K562 (cell line): ENCODE measurements around the gene PNPLA8. TPM values are rescaled to one million over a fixed set of nuclear protein-coding genes. Genes with fewer than 3 reads are reported as not detected.

ENCODE experiments used
- ATAC-seq: fragments of 200-7000 bp; cut with Tn5 transposase; 3 replicates; pipeline ENCODE4 v1.9.1; 2020; ENCODE audit warnings: moderate library complexity
- BruUV-seq: library from RNA; stranded (reverse); fragments of 400-500 nt; replicated peaks from 2 replicates; lab custom pipeline; 2021; lab: Mats Ljungman, UMichigan
- CTCF ChIA-PET: fragments of 300-600 bp; formaldehyde crosslinking; extraction: SDS; loops from one replicate; lab custom pipeline; 2021; ENCODE audit warnings: low intra/inter-chr PET ratio; lab: Yijun Ruan, JAX
- POLR2A ChIA-PET: fragments of 300-600, 350-650 bp; sonication (Branson Sonifier 250); formaldehyde crosslinking; extraction: SDS; loops from one replicate; lab custom pipeline; 2021; ENCODE audit warnings: antibody characterized with exemption, inconsistent platforms; lab: Yijun Ruan, JAX
- DNase-seq, 4 experiments: peaks; one replicate each; pipeline versions ENCODE4 v3.0.0 to v3.0.0-alpha.2; 2011 to 2018; ENCODE audit warnings: low spot score in 3 of 4, mixed read lengths in 3 of 4; ENCODE audit errors: extremely low read depth in 1 of 4
- FAIRE-seq: peaks from 2 replicates; lab custom pipeline; 2011; peaks lifted over from hg19 to GRCh38; lab: Jason Lieb, UNC
- H2AFZ ChIP-seq: 2 replicates; pipeline ENCODE4 v1.6.0; 2011; ENCODE audit warnings: low read depth, low read length, control low read depth, inconsistent platforms
- H3K27ac ChIP-seq: fragments of 200-600 bp; 3 replicates; pipeline ENCODE4 v1.8.0; 2011; ENCODE audit warnings: low read depth, mild to moderate bottlenecking, control low read depth, inconsistent platforms, low read length, moderate library complexity, mixed read lengths; ENCODE audit errors: extremely low read depth
- H3K27me3 ChIP-seq, 2 experiments: fragments of 300-600 bp in 1 of 2; 2 replicates in 1 of 2; 3 replicates in 1 of 2; pipeline versions ENCODE4 v1.6.0 to v1.8.0; 2011; ENCODE audit warnings: inconsistent platforms in 2 of 2, low read length in 2 of 2, mild to moderate bottlenecking in 1 of 2, mixed read lengths in 1 of 2, moderate library complexity in 1 of 2; ENCODE audit not compliant: control insufficient read depth in 2 of 2, insufficient read depth in 2 of 2
- H3K36me3 ChIP-seq: fragments of 300-600 bp; 3 replicates; pipeline ENCODE4 v1.8.0; 2011; ENCODE audit warnings: mild to moderate bottlenecking, low read length, inconsistent platforms; ENCODE audit not compliant: control insufficient read depth, insufficient read depth
- H3K4me1 ChIP-seq, 2 experiments: fragments of 200-600 bp in 1 of 2; replicated peaks in 1 of 2; 2 replicates in 1 of 2; 3 replicates in 1 of 2; pipeline versions ENCODE4 v1.5.1 to v1.8.0; 2011; ENCODE audit warnings: inconsistent platforms in 2 of 2, low read length in 2 of 2, mild to moderate bottlenecking in 1 of 2, mixed read lengths in 1 of 2, moderate library complexity in 1 of 2; ENCODE audit not compliant: control insufficient read depth in 2 of 2, insufficient read depth in 2 of 2
- H3K4me2 ChIP-seq: 2 replicates; pipeline ENCODE4 v1.6.1; 2011; ENCODE audit warnings: low read length, control low read depth, inconsistent platforms, mixed read lengths; ENCODE audit not compliant: insufficient read depth
- H3K4me3 ChIP-seq: fragments of 200-600 bp; sonication (generic), shearing (Covaris generic); 2 replicates; pipeline ENCODE4 v1.5.1; 2016; ENCODE audit warnings: control low read depth, inconsistent platforms
- H3K79me2 ChIP-seq: fragments of 200-600 bp; 3 replicates; pipeline ENCODE4 v1.8.0; 2011; ENCODE audit warnings: low read length, inconsistent platforms; ENCODE audit not compliant: control insufficient read depth, insufficient read depth
- H3K9ac ChIP-seq, 2 experiments: 2 replicates each; pipeline versions ENCODE4 v1.6.0 to v1.6.1; 2011; ENCODE audit warnings: low read depth in 2 of 2, low read length in 2 of 2, control low read depth in 1 of 2, inconsistent platforms in 1 of 2, mild to moderate bottlenecking in 1 of 2, mixed read lengths in 1 of 2; ENCODE audit not compliant: insufficient read depth in 1 of 2
- H3K9me1 ChIP-seq: one replicate; pipeline ENCODE4 v1.6.0; 2011; ENCODE audit warnings: inconsistent platforms, mild to moderate bottlenecking, low read length, moderate library complexity; ENCODE audit not compliant: control insufficient read depth, insufficient read depth
- H3K9me3 ChIP-seq: replicated peaks from 2 replicates; pipeline ENCODE4 v1.5.1; 2011; ENCODE audit warnings: low read depth, low read length, inconsistent platforms; ENCODE audit not compliant: control insufficient read depth, insufficient read depth
- H4K20me1 ChIP-seq: replicated peaks from 2 replicates; pipeline ENCODE4 v1.6.1; 2011; ENCODE audit warnings: low read length, inconsistent platforms, mixed read lengths; ENCODE audit not compliant: control insufficient read depth, insufficient read depth
- MIER1 ChIP-seq: fragments of 450-650 bp; IDR thresholded peaks from 2 replicates; pipeline ENCODE4 v1.6.1; 2016; ENCODE audit warnings: antibody characterized with exemption, mild to moderate bottlenecking, low read depth
- NFIC ChIP-seq: fragments of 450-650 bp; IDR thresholded peaks from 2 replicates; pipeline ENCODE4 v1.6.1; 2017; ENCODE audit warnings: mild to moderate bottlenecking, inconsistent platforms
- NR4A1 ChIP-seq, 2 experiments: fragments of 250-450 bp in 1 of 2; fragments of 450-650 bp in 1 of 2; sonication (Bioruptor Pico) in 1 of 2; IDR thresholded peaks; 2 replicates each; pipeline versions ENCODE4 v1.4.0 to v1.6.1; 2016 to 2020; ENCODE audit warnings: mild to moderate bottlenecking in 2 of 2, missing compliant biosample characterization in 1 of 2, missing genetic modification characterization in 1 of 2, moderate library complexity in 1 of 2
- WGBS: fragments of 100-300 bp; shearing (Covaris generic); methylation state at CpG from one replicate; pipeline ENCODE4 v1.1.6; 2016; ENCODE audit warnings: low coverage, mixed read lengths; ENCODE audit not compliant: insufficient coverage; ENCODE audit errors: missing lambda C conversion rate; 5-methylcytosine and 5-hydroxymethylcytosine counted together
- in situ Hi-C: fragments of 300-500 bp; cut with MboI; formaldehyde crosslinking; loops from 4 replicates; pipeline ENCODE4 v1.15.0; 2018; ENCODE audit warnings: inconsistent platforms, mixed read lengths
- intact Hi-C: fragments of 100-400 bp; cut with micrococcal nuclease; formaldehyde crosslinking; loops from 2 replicates; pipeline ENCODE4 v1.14.2; 2022
- polyA plus RNA-seq, 8 experiments: library from polyadenylated mRNA; depleted of rRNA in 4 of 8; stranded (reverse) in 5 of 8; unstranded in 3 of 8; fragments of >200 nt; fragmentation: Nextera tagmentation in 2 of 8; fragmentation: Illumina TruSeq in 1 of 8; extraction: Ambion mirVana in 2 of 8; extraction: Trizol in 1 of 8; gene quantifications; 2 replicates each; pipeline versions ENCODE4 v1.2.1 to v1.2.3, GENCODE V29; 2011 to 2014; ENCODE audit warnings: inconsistent platforms in 1 of 8, missing spikeins in 1 of 8
- total RNA-seq, 7 experiments: library from RNA; depleted of rRNA in 6 of 7; stranded (reverse); fragments of >200 nt in 6 of 7; fragmentation: Illumina TruSeq in 2 of 7; extraction: Trizol in 2 of 7; gene quantifications; 2 replicates each; pipeline versions ENCODE4 v1.2.1 to v1.2.3, GENCODE V29; 2011 to 2021; ENCODE audit warnings: low replicate concordance in 1 of 7
- TF ChIP-seq, protein P1 (sequence below): sonication (generic); formaldehyde crosslinking; IDR thresholded peaks from 2 replicates; pipeline ENCODE4 v1.8.0; 2022; ENCODE audit warnings: missing genetic modification reagents, mild to moderate bottlenecking, borderline replicate concordance
- TF ChIP-seq, protein P2 (sequence below): sonication (generic); formaldehyde crosslinking; IDR thresholded peaks from 2 replicates; pipeline ENCODE4 v1.8.0; 2022; ENCODE audit warnings: mild to moderate bottlenecking, missing genetic modification reagents, borderline replicate concordance
- TF ChIP-seq, protein P3 (sequence below), 2 experiments: fragments of 450-650 bp in 1 of 2; IDR thresholded peaks; 2 replicates each; pipeline ENCODE4 v1.6.1; 2011 to 2017; ENCODE audit warnings: low read depth in 2 of 2, antibody characterized with exemption in 1 of 2, borderline replicate concordance in 1 of 2, low read length in 1 of 2, mild to moderate bottlenecking in 1 of 2, mixed read lengths in 1 of 2; ENCODE audit not compliant: control insufficient read depth in 1 of 2

Gene PNPLA8
- total and polyA plus RNA-seq, 9 of the 15 experiments (the other 6 are each of a cell fraction or from before 2014, with no cell fraction given): 12.8 to 27.6 (median 16.3) TPM

DNA sequence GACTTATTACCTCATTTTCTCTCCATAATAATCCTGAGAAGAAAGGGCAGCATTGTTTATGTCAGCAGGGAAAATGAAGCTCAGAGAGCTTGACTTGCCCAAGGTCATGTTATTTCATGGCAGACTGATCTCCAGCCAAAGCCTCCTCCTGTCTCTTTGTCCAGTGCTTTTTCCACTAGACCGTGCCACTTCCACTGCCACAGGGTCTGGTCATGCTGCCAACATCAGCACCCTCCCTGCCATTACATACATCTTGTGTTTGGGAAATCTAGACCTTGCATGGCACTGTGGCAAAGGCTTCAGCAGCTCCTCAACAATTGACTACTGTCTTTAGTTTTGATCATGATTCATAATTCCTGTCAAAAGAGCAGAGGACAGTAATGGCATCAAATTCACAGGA is 94.8 kb downstream of the PNPLA8 start:
- POLR2A ChIA-PET: interaction anchor here (1.0 to 1.8 kb wide), 4 partner anchors 9 to 18 kb away, joined by 3 to 5 read pairs (median 4); no protein-coding TSS in a partner anchor
- H3K9me3 ChIP-seq: no peaks in the 10 kb centered on the region
- no peaks in the 10 kb centered on the region for H3K79me2 ChIP-seq
- TF ChIP-seq NFIC (no peak), MIER1 (no peak), NR4A1 (CRISPR knock-in tag; IDR thresholded peaks at IDR 0.05) (no peak), NR4A1 (tag; IDR thresholded peaks at IDR 0.05) (no peak)
- TF ChIP-seq, protein P1, sequence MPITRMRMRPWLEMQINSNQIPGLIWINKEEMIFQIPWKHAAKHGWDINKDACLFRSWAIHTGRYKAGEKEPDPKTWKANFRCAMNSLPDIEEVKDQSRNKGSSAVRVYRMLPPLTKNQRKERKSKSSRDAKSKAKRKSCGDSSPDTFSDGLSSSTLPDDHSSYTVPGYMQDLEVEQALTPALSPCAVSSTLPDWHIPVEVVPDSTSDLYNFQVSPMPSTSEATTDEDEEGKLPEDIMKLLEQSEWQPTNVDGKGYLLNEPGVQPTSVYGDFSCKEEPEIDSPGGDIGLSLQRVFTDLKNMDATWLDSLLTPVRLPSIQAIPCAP (CRISPR knock-in tag): no peak
- TF ChIP-seq, protein P2, sequence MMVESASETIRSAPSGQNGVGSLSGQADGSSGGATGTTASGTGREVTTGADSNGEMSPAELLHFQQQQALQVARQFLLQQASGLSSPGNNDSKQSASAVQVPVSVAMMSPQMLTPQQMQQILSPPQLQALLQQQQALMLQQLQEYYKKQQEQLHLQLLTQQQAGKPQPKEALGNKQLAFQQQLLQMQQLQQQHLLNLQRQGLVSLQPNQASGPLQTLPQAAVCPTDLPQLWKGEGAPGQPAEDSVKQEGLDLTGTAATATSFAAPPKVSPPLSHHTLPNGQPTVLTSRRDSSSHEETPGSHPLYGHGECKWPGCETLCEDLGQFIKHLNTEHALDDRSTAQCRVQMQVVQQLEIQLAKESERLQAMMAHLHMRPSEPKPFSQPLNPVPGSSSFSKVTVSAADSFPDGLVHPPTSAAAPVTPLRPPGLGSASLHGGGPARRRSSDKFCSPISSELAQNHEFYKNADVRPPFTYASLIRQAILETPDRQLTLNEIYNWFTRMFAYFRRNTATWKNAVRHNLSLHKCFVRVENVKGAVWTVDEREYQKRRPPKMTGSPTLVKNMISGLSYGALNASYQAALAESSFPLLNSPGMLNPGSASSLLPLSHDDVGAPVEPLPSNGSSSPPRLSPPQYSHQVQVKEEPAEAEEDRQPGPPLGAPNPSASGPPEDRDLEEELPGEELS (CRISPR knock-in tag): no peak
- TF ChIP-seq, protein P3, sequence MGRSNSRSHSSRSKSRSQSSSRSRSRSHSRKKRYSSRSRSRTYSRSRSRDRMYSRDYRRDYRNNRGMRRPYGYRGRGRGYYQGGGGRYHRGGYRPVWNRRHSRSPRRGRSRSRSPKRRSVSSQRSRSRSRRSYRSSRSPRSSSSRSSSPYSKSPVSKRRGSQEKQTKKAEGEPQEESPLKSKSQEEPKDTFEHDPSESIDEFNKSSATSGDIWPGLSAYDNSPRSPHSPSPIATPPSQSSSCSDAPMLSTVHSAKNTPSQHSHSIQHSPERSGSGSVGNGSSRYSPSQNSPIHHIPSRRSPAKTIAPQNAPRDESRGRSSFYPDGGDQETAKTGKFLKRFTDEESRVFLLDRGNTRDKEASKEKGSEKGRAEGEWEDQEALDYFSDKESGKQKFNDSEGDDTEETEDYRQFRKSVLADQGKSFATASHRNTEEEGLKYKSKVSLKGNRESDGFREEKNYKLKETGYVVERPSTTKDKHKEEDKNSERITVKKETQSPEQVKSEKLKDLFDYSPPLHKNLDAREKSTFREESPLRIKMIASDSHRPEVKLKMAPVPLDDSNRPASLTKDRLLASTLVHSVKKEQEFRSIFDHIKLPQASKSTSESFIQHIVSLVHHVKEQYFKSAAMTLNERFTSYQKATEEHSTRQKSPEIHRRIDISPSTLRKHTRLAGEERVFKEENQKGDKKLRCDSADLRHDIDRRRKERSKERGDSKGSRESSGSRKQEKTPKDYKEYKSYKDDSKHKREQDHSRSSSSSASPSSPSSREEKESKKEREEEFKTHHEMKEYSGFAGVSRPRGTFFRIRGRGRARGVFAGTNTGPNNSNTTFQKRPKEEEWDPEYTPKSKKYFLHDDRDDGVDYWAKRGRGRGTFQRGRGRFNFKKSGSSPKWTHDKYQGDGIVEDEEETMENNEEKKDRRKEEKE (IDR thresholded peaks at IDR 0.05; ENCODE audit: borderline replicate concordance in 1 of 2, control insufficient read depth in 1 of 2, low read depth in 2 of 2, low read length in 1 of 2): no peak
- TF ChIP-seq, all 486 proteins: peak for 0
- intact Hi-C loops (no loop called here), in situ Hi-C loops (no loop called here)
- Histone ChIP-seq H3K9me1 (no peaks in the 10 kb centered on the region), H3K27ac (no peak overlapping the region), H3K4me3 (no peak overlapping the region), H3K4me2 (no peak overlapping the region), H4K20me1 (no peaks in the 10 kb centered on the region), H3K9ac (no peak overlapping the region), H3K4me1 (peaks cover 0 to 4% of the 10 kb centered on the region in 2 experiments; a peak in 1 of 5 replicates), H3K27me3 (peaks cover 14 to 23% of the 10 kb centered on the region in 2 experiments; a peak in 4 of 5 replicates), H3K36me3 (no peaks in the 10 kb centered on the region), H2AFZ (no peak overlapping the region)
- no TSS peak for BruUV-seq
- FAIRE-seq: no peak
- no peak for ATAC-seq
- CTCF ChIA-PET: no interaction called here
- DNase-seq: no peak
- WGBS: 0% methylated on average over 1 of the region's 1 CpG
